GM21825 (cell line): ENCODE data around the gene CFAP61.

Experiments
- ATAC-seq: cut with Tn5 transposase; IDR thresholded peaks from one replicate; pipeline ENCODE4 v1.9.1; 2021; ENCODE audit warnings: mild to moderate bottlenecking, moderate library complexity; ENCODE audit not compliant: unreplicated experiment

CFAP61 gene

GRCh38 chr20:20265210-20265609 lies 212.9 kb downstream of the CFAP61 start:
- ATAC-seq, result no peak

GRCh38 chr20:20266552-20266951 lies 214.2 kb downstream of the CFAP61 start:
- ATAC-seq, result no peak

DNA sequence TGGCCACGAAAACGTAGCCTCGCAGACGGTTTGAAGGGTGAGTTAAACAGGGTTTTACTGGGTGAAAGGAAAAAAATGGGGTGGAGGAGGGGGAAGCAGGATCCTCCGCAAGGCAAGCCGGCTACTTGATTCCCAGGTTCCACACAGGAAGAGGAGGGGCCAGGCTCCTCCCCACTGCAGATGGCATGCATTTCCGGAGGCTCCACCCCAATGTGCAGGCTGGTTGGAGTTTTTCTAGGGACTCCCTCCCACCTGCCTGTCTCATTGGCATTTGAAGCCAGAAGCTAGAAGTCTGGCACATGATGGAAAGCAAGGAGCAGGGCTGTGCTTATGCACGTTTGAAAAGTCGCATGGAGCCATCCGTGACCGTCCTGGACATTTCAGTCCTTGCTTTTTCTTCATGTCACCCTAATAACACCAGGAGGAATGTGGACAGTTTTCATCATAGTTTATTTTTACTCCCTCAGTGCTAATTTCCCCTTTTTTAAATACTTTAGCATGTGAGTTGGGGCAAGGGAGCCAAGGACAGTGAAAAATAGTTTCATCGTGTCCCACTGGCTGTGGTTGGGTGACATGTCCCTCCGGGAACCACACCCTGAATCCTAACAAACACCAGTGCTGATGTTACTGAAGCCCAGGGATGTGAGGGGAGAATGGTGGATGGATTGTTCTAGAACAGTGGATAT lies 215.5 kb downstream of the CFAP61 start:
- no peak for ATAC-seq

GRCh38 chr20:20271271-20271670 lies 218.9 kb downstream of the CFAP61 start:
- no peak for ATAC-seq

DNA sequence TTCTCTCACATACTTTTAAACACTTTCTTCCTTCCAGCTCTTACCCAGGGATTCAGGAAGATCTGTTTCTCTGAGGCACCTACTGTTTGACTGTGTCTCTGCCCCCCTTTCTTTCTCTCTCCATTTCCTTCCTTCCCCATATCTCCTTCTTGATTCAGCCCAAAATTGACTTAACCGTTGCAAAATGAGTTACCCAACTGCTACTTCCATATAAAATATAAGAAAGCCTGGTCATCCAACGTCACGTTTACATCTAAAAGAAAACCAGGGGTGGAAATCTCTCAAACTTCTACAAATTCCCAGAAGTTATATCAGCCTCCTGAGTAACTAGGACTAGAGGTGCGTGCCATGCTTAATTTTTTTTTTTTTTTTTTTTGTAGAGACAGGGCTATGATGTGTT lies 220.4 kb downstream of the CFAP61 start:
- ATAC-seq, result no peak

DNA sequence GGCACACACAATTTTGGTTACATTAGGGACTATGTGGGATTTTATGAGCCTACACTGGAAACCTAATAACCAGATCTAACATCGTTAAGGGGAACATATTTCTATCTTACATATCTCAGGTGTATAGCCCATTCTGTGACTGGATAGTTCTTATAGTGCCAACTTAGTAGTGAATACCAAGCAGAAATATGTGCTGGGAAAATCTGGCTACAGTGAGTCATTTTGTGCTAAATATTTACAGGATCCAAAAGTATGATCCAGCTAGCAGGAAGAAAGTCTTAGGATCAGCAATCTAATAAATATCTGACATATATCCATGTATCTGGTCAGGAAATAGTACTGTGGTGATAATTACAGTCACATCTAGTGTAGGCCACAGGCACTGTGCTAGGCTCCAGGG lies 221.0 kb downstream of the CFAP61 start:
- no peak for ATAC-seq

DNA sequence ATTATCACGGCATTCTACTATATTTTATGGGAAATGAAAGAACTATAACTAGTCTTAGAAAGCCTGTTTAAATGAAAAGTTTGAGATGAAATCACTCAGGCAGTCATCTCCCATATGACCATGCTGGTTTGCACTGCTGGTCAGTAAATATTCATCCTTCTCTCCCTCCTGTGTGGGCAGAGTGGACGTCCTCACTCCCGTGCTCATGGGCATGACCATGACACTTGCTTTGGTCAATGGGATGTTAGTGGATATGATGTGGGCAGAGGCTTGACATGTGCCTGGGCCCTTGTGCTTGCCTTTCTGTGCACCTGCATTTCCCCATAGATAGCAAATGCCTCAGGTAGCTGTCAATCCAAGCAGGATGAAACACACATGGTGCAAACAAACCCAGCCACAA lies 222.5 kb downstream of the CFAP61 start:
- no peak for ATAC-seq

DNA sequence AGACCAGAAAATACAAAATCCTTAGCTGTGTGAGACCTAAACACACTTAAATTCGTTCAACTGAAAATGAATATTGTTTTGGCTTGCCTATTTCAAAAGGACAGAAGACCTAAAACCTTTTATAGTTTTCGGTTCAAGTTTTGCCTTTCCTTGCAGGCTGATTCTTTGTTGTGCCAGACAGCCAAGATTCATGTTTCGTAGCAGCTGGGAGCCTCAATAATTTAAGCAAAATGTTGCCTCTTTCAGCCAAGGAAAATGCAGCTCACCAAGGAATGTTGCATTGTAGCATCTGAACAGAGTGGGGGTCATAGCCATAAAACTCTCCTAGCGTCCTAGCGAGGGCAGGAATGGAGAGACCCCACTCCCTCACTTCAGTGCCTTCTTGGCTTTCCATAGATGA lies 223.3 kb downstream of the CFAP61 start:
- no peak for ATAC-seq

DNA sequence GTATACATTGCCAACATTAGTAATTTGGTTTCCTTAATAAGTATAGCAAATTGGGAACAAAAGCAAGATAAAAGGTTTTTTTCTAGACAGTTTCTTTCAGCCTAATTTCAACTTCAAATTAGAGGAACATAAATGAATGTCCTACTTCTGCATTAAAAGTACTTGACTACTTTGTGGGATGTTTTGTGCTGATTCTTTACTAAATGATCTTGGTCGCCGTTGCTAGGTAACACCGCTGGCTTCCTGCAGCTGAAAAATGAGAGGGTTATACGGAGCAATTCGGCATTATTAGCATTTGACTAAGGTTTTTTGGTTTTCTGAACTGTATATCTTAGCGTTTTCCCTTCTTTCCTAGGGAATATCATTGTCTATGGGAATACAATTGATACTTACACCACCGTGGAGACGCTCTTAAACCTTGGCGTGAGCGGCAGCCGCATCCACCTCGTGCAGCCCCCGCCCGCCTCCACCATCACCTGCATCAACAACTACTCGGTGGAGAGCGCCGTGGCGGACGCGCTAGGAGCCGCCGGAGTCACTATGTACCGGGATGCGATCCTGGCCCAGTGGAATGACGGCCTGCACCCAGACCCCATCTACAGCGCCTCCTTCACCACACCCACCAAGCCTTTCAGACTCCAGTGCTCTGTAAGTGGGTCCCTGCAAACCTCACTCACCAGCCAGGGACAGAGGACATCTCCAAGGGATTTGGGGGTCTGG lies 224.6 kb downstream of the CFAP61 start:
- ATAC-seq, result no peak

DNA sequence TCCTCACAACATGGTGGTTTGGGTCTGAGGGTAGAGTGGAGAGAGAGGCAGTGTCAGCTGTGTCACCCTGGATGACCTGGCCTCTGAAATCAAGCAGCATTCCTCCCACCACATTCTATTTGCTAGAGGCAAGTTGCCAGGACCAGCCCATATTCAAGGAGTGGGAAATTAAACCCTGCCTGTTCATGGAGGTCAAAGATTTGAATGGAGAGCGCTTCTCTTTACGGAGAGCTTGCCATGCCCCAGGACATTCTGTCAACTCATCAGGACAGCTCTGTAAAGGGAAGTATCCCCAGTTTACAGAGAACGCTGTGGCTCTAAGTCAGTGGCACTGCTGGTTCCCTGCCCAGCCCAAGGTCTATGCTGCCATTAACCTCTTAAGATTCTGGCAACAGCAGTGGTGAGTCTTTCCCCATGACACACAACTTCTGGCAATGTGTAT lies 225.6 kb downstream of the CFAP61 start:
- no peak for ATAC-seq

DNA sequence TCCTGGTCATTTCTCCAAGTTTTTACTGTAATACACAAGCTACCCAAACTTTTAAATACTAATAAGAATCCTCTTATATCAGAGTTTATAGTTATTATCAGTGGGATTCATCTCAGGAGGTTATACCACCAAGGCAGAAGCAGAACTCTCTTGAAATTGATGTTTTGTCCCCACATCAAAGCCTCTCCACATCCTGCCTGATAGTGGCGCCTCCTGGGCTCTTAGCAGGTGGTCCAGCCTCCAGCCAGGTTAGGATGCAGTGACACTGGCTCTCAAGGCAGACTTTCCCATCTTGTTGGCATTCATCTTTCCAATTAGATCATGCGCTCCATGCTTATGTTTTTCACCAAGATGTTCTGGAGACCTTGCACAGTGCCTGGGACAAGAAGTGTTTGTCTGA lies 233.7 kb downstream of the CFAP61 start:
- no peak for ATAC-seq

DNA sequence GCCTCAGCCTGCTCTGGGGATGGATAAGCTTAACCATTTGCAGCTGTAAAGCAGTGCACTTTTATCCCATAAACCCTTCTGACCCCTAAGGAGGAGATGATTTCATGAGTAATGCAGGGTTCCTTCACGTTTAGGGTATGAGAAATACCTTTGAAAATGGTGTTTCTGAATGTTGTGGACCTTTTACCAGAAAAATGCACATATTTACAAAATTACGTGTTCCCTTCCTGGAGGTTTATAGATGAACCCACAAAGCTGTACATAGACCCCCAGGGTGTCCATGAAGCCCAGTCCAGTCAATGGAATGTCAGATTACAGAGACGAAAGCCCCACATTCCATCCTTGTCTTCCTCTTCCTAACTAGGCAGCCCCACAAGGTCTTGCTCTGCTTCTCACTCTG lies 237.0 kb downstream of the CFAP61 start:
- ATAC-seq, result no peak

DNA sequence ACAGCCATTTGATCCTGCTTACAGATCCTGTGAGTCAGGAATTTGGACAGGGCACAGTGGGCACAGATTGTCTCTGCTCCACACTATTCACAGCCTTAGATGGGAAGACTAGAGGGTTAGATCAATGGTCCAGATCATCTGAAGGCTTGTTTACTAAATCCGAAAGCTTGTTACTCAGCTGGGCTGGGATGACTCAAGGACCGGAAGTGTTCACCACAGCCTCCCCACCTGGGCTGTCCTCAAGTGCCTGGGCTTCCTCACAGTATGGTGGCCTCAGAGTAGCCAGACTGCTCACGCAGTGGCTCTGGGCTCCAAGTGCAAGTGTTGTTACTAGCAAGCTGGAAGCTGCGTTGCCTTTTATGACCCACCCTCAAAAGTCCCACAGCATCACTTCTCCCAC lies 240.1 kb downstream of the CFAP61 start:
- ATAC-seq, result no peak

DNA sequence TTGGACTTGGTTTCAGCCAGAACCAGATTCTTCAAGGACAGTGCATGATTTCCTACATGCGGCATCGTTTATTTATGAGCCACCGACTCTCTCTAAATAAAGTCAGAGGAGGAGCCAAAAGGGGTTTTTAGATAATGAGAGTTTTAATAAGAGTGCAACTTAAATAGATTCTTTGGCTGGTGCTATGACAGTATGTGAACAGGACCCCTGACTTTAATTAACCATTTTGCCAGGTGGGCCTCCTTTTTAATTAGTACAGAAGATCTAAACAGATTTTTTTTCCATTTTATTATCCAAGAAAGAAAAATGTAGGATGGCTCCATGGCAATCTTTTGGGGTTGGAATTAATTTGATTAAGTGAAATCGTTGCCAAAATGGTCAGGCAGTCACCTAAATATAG lies 240.8 kb downstream of the CFAP61 start:
- no peak for ATAC-seq

GRCh38 chr20:20293691-20294385 lies 241.5 kb downstream of the CFAP61 start:
- no peak for ATAC-seq

DNA sequence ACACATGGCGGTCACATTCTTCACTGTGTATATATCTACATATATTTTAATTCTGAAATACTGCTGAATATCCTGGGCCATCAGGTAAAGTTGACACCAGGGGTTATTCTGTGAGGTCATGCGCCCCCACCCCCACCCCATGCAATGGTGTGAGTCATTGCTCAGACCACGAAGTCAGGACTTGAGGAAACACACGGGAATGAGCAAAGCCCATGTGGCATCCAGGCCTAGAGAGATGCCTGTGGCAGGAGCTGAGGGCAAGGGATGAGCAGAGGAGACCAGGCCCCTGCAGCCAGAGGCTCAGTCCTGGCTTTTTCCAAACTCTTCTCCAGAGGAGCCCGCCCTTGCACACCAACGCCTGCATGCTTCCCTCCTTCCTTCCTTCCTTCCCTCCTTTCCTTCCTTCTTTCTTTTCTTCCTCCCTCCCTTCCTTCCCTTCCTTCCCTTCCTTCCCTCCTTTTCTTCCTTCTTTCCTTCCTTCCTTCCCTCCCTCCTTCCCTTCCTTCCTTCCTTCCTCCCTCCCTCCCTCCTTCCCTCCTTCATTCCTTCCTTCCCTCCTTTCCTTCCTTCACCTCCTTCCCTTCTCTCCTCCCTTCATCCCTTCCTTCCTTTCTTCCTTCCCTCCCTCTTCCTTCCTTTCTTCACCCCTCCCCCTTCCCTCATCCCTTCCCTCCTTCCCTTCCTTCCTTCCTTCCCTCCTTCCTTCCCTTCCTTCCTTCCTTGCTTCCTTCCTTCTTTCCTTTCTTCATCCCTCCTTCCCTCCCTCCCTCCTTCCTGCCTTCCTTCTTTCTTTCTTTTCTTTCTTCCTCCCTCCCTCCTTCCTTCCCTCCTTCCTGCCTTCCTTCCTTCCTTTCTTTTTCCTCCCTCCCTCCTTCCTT lies 243.5 kb downstream of the CFAP61 start:
- ATAC-seq, result no peak

DNA sequence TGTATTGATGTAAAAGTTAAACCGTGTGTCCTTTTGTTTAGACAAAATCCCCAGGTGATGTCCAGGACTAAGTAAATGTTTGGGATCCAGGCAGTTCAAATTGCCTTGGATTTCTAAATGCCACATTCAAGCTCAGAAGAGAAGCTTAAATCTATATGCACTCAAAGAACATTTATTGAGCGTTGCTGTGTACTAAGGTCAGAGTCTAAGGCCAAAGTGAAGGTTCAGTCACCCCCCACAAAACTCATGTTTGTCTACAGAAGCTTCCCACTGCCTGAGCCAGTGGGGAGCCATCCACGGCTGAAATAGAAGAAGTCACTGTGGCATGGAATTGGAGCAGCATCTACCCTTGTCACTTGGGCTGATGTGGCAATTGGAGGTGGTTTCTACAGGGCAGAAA lies 244.8 kb downstream of the CFAP61 start:
- no peak for ATAC-seq

- ATAC-seq, result no peak
Observed at GRCh38 chr20:20297752-20298151, 245.4 kb downstream of the CFAP61 start.

GRCh38 chr20:20299904-20300303 lies 247.6 kb downstream of the CFAP61 start:
- ATAC-seq, result no peak

GRCh38 chr20:20303320-20303719 lies 251.0 kb downstream of the CFAP61 start:
- ATAC-seq, result no peak

GRCh38 chr20:20303742-20304141 lies 251.4 kb downstream of the CFAP61 start:
- ATAC-seq, result no peak
